GM06990 (cell line): Measurements from ENCODE around the gene TMEM134.
A peak's percentile ranks its signal among the peaks of the same experiment; 100 is the strongest.

ENCODE experiments used
- DNase-seq: peaks from one replicate; pipeline ENCODE4 v3.0.0-alpha.2; 2011; ENCODE audit not compliant: insufficient read length; ENCODE audit errors: extremely low read depth
- H3K27me3 ChIP-seq: replicated peaks from 2 replicates; pipeline ENCODE4 v1.6.0; 2011; ENCODE audit warnings: low read length; ENCODE audit not compliant: control insufficient read depth, insufficient read depth
- H3K36me3 ChIP-seq: 2 replicates; pipeline ENCODE4 v1.5.1; 2011; ENCODE audit warnings: low read length; ENCODE audit not compliant: control insufficient read depth, insufficient read depth
- H3K4me3 ChIP-seq: replicated peaks from 2 replicates; pipeline ENCODE4 v1.5.1; 2011; ENCODE audit warnings: low read depth, mild to moderate bottlenecking, control low read depth, low read length
- CTCF ChIP-seq: IDR thresholded peaks from 2 replicates; pipeline ENCODE4 v1.5.1; 2011; ENCODE audit warnings: low read length, control low read depth, mild to moderate bottlenecking, inconsistent platforms; ENCODE audit not compliant: insufficient read depth, poor library complexity, severe bottlenecking

The TMEM134 gene

GRCh38 chr11:67422891-67423290 lies 46.2 kb downstream of the TMEM134 start:
- no peak overlapping the region for H3K4me3 ChIP-seq
- TF ChIP-seq CTCF: no peak
- DNase-seq: no peak
- no peaks in the 10 kb centered on the region for H3K36me3 ChIP-seq
- H3K27me3 ChIP-seq: no peaks in the 10 kb centered on the region

DNA sequence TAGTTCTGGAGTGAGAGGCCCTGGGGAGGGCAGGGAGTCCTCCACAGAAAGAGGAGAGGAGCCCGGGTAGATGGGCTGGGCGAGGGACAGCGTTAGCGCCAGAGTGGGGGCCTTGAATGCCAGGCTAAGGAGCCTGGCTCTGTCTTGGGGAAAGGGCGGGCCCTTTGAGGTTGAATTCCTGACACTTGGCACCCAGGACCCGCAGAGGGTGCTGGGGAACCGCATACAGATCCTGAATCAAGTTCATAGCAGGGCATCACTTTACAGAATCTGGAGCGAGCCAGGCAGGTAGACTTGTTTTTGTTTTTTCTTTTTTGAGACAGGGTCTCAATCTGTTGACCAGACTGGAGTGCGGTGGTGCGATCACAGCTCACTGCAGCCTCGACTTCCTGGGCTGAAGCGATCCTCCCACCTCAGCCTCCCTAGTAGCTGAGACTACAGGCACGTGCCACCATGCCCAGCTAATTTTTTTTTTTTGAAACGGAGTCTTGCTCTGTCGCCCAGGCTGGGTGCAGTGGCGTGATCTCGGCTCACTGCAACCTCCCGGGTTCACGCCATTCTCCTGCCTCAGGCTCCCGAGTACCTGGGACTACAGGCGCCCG lies 47.5 kb downstream of the TMEM134 start:
- TF ChIP-seq CTCF: no peak
- peak overlapping the region; percentile 22; the same call in 1 of the 2 replicates for H3K4me3 ChIP-seq
- H3K27me3 ChIP-seq: no peaks in the 10 kb centered on the region
- H3K36me3 ChIP-seq: no peaks in the 10 kb centered on the region
- DNase-seq: no peak

DNA sequence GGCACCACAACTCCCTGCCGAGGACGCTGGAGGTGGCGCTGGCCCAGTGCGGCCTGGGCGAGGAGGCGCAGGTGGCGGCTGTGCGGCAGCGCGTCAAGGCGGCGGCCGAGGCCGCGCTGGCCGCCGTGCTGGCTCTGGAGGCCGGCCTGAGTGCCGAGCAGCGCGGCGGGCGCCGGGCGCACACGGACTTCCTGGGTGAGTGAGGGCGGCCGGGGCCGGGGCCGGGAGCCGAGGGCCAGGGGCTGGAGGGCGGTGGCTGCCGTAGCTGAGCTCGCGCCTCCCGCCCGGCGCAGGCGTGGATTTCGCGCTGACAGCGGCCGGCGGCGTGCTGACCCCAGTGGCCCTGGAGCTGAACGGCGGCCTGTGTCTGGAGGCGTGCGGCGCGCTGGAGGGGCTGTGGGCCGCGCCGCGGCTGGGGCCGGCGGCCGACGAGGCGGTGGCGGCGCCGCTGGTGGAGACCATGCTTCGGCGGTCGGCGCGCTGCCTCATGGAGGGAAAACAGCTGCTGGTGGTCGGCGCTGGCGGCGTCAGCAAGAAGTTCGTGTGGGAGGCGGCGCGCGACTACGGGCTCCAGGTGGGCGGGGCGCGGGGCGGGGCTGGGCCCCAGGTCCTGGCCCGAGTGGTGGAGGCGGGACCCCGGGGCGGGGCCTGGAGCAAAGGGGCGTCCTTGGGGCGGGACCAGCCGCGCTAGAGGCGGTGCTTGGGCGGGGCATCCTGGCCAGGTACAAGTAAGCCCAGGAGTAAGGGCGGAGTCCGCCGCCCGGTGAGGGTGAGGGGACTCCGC lies 48.2 kb downstream of the TMEM134 start:
- DNase-seq: peak; percentile 93
- H3K4me3 ChIP-seq: peak overlapping the region; percentile 54

GRCh38 chr11:67420147-67420645 lies 48.9 kb downstream of the TMEM134 start:
- DNase-seq: no peak
- Histone ChIP-seq H3K4me3 (peak overlapping the region; percentile 54), H3K27me3 (no peaks in the 10 kb centered on the region; the same call in 1 of the 2 replicates), H3K36me3 (no peaks in the 10 kb centered on the region)
- no peak for TF ChIP-seq CTCF

More for the DNA sequence above, 48.2 kb downstream of the TMEM134 start:
- Histone ChIP-seq H3K27me3 (no peaks in the 10 kb centered on the region), H3K36me3 (no peaks in the 10 kb centered on the region)
- no peak for TF ChIP-seq CTCF

DNA sequence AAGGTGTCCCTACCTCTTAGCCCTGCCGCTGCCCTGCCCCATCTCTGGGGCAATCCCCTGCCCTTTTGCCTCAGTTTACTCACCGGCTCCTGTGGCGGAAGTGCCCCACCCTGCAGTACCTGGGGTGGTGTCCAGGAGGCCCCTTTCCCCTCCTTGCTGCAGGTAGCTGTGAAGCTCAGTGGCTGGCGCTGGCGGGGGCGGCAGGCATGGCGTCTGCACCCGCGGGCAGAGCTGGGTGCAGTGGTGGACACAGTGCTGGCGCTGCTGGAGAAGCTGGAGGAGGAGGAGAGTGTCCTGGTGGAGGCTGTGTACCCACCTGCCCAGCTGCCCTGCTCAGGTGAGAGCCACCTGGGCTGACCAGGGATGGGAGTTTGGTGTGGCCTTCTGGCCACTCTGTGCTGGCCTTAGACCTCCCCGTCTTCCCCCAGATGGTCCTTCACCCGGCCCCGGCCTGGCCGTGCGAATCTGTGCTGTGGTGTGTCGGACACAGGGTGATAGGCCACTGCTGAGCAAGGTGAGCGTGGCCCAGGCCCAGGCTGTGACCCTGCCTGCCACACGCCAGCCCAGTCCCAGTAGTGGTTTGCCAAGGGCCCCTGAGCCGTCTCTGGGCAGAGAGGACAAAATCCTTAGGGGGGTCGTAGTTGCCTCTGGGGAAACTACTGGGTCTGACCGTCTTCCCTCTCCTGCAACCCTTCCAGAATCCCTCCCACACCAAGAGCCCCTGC lies 49.6 kb downstream of the TMEM134 start:
- DNase-seq: no peak
- H3K36me3 ChIP-seq: no peaks in the 10 kb centered on the region
- H3K27me3 ChIP-seq: no peaks in the 10 kb centered on the region; the same call in 1 of the 2 replicates
- H3K4me3 ChIP-seq: no peak overlapping the region
- no peak for TF ChIP-seq CTCF
